ENCODE results near the gene KCTD8.

DNA sequence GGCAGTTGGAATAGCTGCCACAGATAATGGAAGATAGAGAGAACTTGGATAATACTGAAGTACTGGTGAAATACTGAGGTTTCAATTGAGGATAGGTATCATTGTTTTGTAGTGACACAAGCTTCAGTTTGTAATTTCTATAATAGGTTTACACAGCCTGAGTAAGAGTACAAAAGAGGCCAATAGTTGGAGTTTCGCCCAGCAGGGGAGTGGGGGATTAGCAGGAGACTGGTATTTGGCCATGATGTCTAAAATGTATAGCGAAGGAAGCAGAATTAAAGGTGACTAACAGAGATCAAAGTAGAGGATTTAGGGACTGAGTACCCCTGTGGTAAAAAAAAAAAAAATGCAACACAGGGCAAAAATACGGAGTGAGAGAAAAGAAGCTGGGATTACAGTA is 129.5 kb downstream of the KCTD8 start:
- TF ChIP-seq EP300 (IDR thresholded peaks at IDR 0.05) (no peak), POLR2A (IDR thresholded peaks at IDR 0.05) (no peak)
- TF ChIP-seq, protein P1, sequence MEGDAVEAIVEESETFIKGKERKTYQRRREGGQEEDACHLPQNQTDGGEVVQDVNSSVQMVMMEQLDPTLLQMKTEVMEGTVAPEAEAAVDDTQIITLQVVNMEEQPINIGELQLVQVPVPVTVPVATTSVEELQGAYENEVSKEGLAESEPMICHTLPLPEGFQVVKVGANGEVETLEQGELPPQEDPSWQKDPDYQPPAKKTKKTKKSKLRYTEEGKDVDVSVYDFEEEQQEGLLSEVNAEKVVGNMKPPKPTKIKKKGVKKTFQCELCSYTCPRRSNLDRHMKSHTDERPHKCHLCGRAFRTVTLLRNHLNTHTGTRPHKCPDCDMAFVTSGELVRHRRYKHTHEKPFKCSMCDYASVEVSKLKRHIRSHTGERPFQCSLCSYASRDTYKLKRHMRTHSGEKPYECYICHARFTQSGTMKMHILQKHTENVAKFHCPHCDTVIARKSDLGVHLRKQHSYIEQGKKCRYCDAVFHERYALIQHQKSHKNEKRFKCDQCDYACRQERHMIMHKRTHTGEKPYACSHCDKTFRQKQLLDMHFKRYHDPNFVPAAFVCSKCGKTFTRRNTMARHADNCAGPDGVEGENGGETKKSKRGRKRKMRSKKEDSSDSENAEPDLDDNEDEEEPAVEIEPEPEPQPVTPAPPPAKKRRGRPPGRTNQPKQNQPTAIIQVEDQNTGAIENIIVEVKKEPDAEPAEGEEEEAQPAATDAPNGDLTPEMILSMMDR (IDR thresholded peaks at IDR 0.05), result no peak

Data from tibial nerve (tissue), 4 donors.